ENCODE measurements around the gene CYFIP1.

Gene CYFIP1

GRCh38 chr15:22931784-22932536, 48.2 kb downstream of the CYFIP1 start:
- no peak overlapping the region for H3K4me3 Mint-ChIP-seq
- peaks cover 5% of the 10 kb centered on the region for H3K4me1 Mint-ChIP-seq (ENCODE audit: low read depth)
- no peaks in the 10 kb centered on the region for H3K27me3 Mint-ChIP-seq
- no peak overlapping the region for H3K27ac Mint-ChIP-seq
- no peaks in the 10 kb centered on the region for H3K9me3 Mint-ChIP-seq
- intact Hi-C loops (cut with micrococcal nuclease): loop anchor here (10.0 kb wide), 1 partner anchor 57 kb away; no protein-coding TSS in a partner anchor
- H3K36me3 Mint-ChIP-seq (ENCODE audit: low read depth): peaks cover 96% of the 10 kb centered on the region

- H3K36me3 Mint-ChIP-seq (ENCODE audit: low read depth): peaks cover 94% of the 10 kb centered on the region
- H3K27me3 Mint-ChIP-seq: no peaks in the 10 kb centered on the region
- no peak overlapping the region for H3K4me3 Mint-ChIP-seq
- no peaks in the 10 kb centered on the region for H3K4me1 Mint-ChIP-seq (ENCODE audit: low read depth)
- no peak overlapping the region for H3K27ac Mint-ChIP-seq
- H3K9me3 Mint-ChIP-seq: no peaks in the 10 kb centered on the region
- intact Hi-C loops (cut with micrococcal nuclease): loop anchor here (10.0 kb wide), 1 partner anchor 56 kb away; no protein-coding TSS in a partner anchor
Observed at GRCh38 chr15:22930782-22931484, 49.2 kb downstream of the CYFIP1 start.

DNA sequence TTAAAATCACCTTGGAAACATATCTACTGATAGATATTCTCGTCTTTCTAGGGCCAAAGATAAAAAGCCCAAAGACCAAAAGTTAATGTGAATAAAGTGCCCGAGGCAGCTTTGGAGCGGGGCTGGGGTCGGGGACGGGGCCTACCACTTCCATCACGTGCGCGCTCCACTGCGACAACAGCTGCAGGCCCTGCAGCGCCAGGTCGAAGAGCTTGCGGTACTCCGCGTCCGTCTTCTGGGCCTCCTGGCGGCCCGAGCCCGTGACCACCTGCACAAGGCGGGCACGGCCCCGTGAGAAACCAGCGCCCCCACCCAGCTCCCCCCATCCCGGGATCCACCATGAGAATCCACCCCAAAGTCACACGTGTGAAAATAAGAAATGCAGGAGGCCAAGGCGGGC, 52.4 kb downstream of the CYFIP1 start:
- intact Hi-C loops (cut with micrococcal nuclease): no loop called here
- H3K36me3 Mint-ChIP-seq (ENCODE audit: low read depth): peaks cover 94% of the 10 kb centered on the region
- H3K27me3 Mint-ChIP-seq: no peaks in the 10 kb centered on the region
- no peak overlapping the region for H3K4me3 Mint-ChIP-seq
- no peaks in the 10 kb centered on the region for H3K9me3 Mint-ChIP-seq
- no peak overlapping the region for H3K27ac Mint-ChIP-seq
- H3K4me1 Mint-ChIP-seq (ENCODE audit: low read depth): no peaks in the 10 kb centered on the region

- Mint-ChIP-seq H3K27ac (no peak overlapping the region), H3K27me3 (no peaks in the 10 kb centered on the region), H3K9me3 (no peaks in the 10 kb centered on the region), H3K4me3 (no peak overlapping the region), H3K4me1 (ENCODE audit: low read depth) (no peaks in the 10 kb centered on the region), H3K36me3 (ENCODE audit: low read depth) (peaks cover 94% of the 10 kb centered on the region)
- intact Hi-C loops (cut with micrococcal nuclease): no loop called here
Observed at GRCh38 chr15:22925875-22926274, 54.3 kb downstream of the CYFIP1 start.

DNA sequence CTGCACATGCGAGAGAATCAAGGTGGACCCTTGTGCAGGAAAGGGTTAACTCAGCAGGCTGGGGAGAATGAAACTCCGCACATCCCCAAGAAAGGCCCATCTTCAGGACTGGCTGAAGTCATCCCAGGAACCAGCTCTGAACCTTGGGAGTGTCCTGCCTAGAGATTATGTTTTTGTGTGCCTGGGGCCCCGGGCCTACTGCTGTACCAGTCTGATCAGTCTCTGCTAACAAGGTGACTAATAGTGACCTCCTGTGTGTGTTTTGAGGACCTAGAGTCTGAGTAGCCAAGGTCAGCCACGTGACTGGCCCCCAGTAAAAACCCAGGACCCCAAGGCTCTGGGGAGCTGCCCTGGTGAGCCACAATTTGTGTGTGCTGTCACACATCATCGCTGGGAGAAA, 58.2 kb downstream of the CYFIP1 start:
- no peaks in the 10 kb centered on the region for H3K27me3 Mint-ChIP-seq
- peaks cover 94% of the 10 kb centered on the region for H3K36me3 Mint-ChIP-seq (ENCODE audit: low read depth)
- no peaks in the 10 kb centered on the region for H3K9me3 Mint-ChIP-seq
- intact Hi-C loops (cut with micrococcal nuclease): no loop called here
- no peak overlapping the region for H3K4me3 Mint-ChIP-seq
- no peaks in the 10 kb centered on the region for H3K4me1 Mint-ChIP-seq (ENCODE audit: low read depth)
- H3K27ac Mint-ChIP-seq: no peak overlapping the region

- Mint-ChIP-seq H3K36me3 (ENCODE audit: low read depth) (peaks cover 95% of the 10 kb centered on the region), H3K4me3 (no peak overlapping the region), H3K4me1 (ENCODE audit: low read depth) (no peaks in the 10 kb centered on the region), H3K27me3 (no peaks in the 10 kb centered on the region), H3K9me3 (no peaks in the 10 kb centered on the region), H3K27ac (no peak overlapping the region)
- intact Hi-C loops (cut with micrococcal nuclease): no loop called here
Observed at GRCh38 chr15:22919171-22919570, 61.0 kb downstream of the CYFIP1 start.

GRCh38 chr15:22918596-22919140, 61.5 kb downstream of the CYFIP1 start:
- Mint-ChIP-seq H3K27ac (no peak overlapping the region), H3K27me3 (no peaks in the 10 kb centered on the region), H3K36me3 (ENCODE audit: low read depth) (peaks cover 97% of the 10 kb centered on the region), H3K9me3 (no peaks in the 10 kb centered on the region), H3K4me1 (ENCODE audit: low read depth) (no peaks in the 10 kb centered on the region), H3K4me3 (no peak overlapping the region)
- intact Hi-C loops (cut with micrococcal nuclease): no loop called here

DNA sequence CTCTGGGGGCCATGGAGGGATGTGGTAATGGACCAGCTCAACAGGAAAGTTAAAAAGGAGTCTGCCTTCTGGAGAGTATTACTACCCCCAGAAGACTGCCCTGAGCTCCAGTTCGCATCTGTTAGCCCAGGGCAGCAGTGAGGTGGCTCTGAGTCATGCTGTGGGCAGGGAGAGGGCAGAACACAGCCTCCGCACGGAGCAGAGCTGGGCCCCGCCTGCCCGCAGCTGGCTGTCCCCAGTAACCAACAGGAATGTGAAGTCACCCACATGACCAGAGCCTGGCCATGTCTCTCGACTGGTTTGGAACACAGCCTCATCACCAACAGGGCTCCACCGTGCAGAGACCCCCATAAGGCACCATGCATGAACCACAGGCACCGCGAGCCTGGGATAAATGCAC, 62.1 kb downstream of the CYFIP1 start:
- no peak overlapping the region for H3K27ac Mint-ChIP-seq
- no peaks in the 10 kb centered on the region for H3K4me1 Mint-ChIP-seq (ENCODE audit: low read depth)
- intact Hi-C loops (cut with micrococcal nuclease): no loop called here

DNA sequence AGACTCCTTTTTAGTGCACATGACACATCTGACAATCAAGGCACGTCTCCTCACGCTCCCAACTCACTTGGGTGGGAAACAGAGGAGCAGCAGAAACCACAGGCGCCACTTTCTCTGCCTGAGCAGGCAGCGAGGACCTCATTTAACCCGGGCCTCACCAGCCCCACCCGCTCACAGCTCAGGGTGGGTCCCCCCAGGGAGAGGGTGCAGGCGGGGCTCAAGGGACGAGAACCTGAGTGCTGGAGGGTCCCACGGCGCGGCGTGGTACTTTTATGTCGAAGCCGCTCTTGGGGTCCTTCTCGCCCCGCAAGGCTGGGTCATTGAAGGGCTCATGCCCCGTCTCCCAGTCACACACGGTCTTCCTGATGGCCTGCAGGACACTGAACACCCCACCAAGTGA, 62.6 kb downstream of the CYFIP1 start:
- no peaks in the 10 kb centered on the region for H3K4me1 Mint-ChIP-seq (ENCODE audit: low read depth)
- no peaks in the 10 kb centered on the region for H3K27me3 Mint-ChIP-seq
- intact Hi-C loops (cut with micrococcal nuclease): no loop called here
- H3K27ac Mint-ChIP-seq: no peak overlapping the region
- peaks cover 100% of the 10 kb centered on the region for H3K36me3 Mint-ChIP-seq (ENCODE audit: low read depth)
- H3K4me3 Mint-ChIP-seq: no peak overlapping the region
- H3K9me3 Mint-ChIP-seq: no peaks in the 10 kb centered on the region

More for the DNA sequence above, 62.1 kb downstream of the CYFIP1 start:
- Mint-ChIP-seq H3K4me3 (no peak overlapping the region), H3K9me3 (no peaks in the 10 kb centered on the region), H3K36me3 (ENCODE audit: low read depth) (peaks cover 100% of the 10 kb centered on the region), H3K27me3 (no peaks in the 10 kb centered on the region)

GRCh38 chr15:22916606-22917350, 63.4 kb downstream of the CYFIP1 start:
- intact Hi-C loops (cut with micrococcal nuclease): no loop called here
- H3K4me3 Mint-ChIP-seq: no peak overlapping the region
- peaks cover 100% of the 10 kb centered on the region for H3K36me3 Mint-ChIP-seq (ENCODE audit: low read depth)
- H3K27me3 Mint-ChIP-seq: no peaks in the 10 kb centered on the region
- H3K9me3 Mint-ChIP-seq: no peaks in the 10 kb centered on the region
- no peak overlapping the region for H3K27ac Mint-ChIP-seq
- no peaks in the 10 kb centered on the region for H3K4me1 Mint-ChIP-seq (ENCODE audit: low read depth)

DNA sequence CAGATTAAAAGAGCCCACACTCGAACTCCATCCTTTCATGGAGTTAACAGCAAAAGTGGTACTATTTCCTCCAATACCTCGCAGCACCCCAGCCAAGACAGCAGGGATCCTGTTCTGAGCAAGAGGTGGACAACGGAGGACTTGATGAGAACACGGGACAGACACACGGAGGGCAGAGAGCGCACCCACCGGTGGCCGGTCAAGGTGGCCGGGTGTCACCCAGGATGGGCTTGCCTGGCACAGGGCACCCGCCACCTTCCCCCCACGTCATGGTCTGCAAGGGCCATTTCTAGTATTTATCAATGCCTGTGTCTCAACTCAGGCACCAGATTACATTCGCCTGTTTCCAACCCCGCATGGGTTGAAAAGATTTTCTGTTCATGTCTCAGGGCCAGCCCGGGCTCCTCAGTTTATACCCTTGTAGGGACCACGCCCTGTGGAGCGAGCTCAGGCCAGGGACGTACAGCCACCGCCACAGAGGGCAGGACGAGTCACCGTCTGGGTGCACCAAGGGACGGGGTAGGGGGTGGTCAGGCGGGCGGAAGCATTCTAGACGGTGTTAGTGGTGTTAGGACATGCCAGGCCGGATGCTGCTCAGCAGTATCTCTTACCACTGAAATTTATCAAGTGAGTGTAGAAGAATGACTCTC, 64.2 kb downstream of the CYFIP1 start:
- Mint-ChIP-seq H3K27me3 (no peaks in the 10 kb centered on the region), H3K9me3 (no peaks in the 10 kb centered on the region), H3K36me3 (ENCODE audit: low read depth) (peaks cover 100% of the 10 kb centered on the region), H3K4me3 (no peak overlapping the region), H3K27ac (no peak overlapping the region), H3K4me1 (ENCODE audit: low read depth) (no peaks in the 10 kb centered on the region)
- intact Hi-C loops (cut with micrococcal nuclease): no loop called here

- Mint-ChIP-seq H3K27me3 (no peaks in the 10 kb centered on the region), H3K36me3 (ENCODE audit: low read depth) (peaks cover 100% of the 10 kb centered on the region), H3K27ac (no peak overlapping the region), H3K4me1 (ENCODE audit: low read depth) (no peaks in the 10 kb centered on the region), H3K9me3 (no peaks in the 10 kb centered on the region), H3K4me3 (no peak overlapping the region)
- intact Hi-C loops (cut with micrococcal nuclease): no loop called here
Observed at GRCh38 chr15:22913646-22914380, 66.4 kb downstream of the CYFIP1 start.

DNA sequence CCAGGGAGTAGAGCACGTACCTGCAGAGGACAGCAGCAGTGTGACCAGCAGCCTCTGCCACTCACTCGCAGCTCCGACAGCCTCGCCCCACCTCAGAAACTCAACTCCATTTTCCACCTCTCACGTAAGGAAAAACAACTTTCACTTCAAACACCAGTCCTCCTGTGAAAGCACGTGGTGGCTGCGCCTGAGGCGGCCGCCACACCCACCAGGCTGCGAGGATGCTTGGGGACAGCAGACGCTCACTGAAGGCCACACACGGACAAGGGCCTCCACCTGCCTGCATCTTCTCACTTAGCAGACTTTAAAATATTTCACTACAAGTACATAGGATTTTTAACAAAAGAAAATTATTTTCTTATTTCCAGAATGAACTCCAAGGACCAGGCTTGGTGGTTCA, 67.9 kb downstream of the CYFIP1 start:
- peaks cover 100% of the 10 kb centered on the region for H3K36me3 Mint-ChIP-seq (ENCODE audit: low read depth)
- no peak overlapping the region for H3K4me3 Mint-ChIP-seq
- H3K4me1 Mint-ChIP-seq (ENCODE audit: low read depth): no peaks in the 10 kb centered on the region
- no peaks in the 10 kb centered on the region for H3K27me3 Mint-ChIP-seq
- intact Hi-C loops (cut with micrococcal nuclease): no loop called here
- no peak overlapping the region for H3K27ac Mint-ChIP-seq
- no peaks in the 10 kb centered on the region for H3K9me3 Mint-ChIP-seq
